K562 treated with DMSO at 1 percent for 12 hours (cell line): Measurements from ENCODE around the gene HTR1A. TPM values are rescaled to one million over a fixed set of nuclear protein-coding genes. Genes with fewer than 3 reads are reported as not detected.

ENCODE experiments used
- total RNA-seq: library from RNA; unstranded; fragments of 300-600 nt; gene quantifications from 2 replicates; pipeline ENCODE4 v1.2.3, GENCODE V29; 2022; ENCODE audit not compliant: insufficient read depth

The HTR1A gene
- total RNA-seq, result not detected in 2 replicates

GRCh38 chr5:63962279-63962678, at the start of gene HTR1A:
Gene HTR1A (minus strand): TSS chr5:63962445. CDS start chr5:63961719, 726 bp downstream.

Other genes starting within 250 kb of the HTR1A start
- not detected in 2 replicates for gene RNF180, start 203.4 kb upstream of the HTR1A start, total RNA-seq